Mesenchymal stem cell (in vitro differentiated cells and primary cell): ENCODE data around the gene MAP4K4.

Experiments used
- DNase-seq: peaks from one replicate; pipeline ENCODE4 v3.0.0-alpha.2; 2013
- H2AFZ ChIP-seq: one replicate; pipeline ENCODE4 v1.6.1; 2013; ENCODE audit warnings: low read depth, mild to moderate bottlenecking, control low read depth, inconsistent platforms, low read length, moderate library complexity
- H2AK5ac ChIP-seq: 2 replicates; pipeline ENCODE4 v1.6.1; 2013; ENCODE audit warnings: low read length, moderate library complexity, mild to moderate bottlenecking, inconsistent platforms; ENCODE audit not compliant: severe bottlenecking
- H2BK120ac ChIP-seq: one replicate; pipeline ENCODE4 v1.6.1; 2013; ENCODE audit warnings: low read depth, mild to moderate bottlenecking, inconsistent platforms, low read length, moderate library complexity
- H2BK12ac ChIP-seq, 2 experiments: one replicate each; pipeline ENCODE4 v1.6.1; 2013; ENCODE audit warnings: inconsistent platforms in 2 of 2, low read length in 2 of 2, mild to moderate bottlenecking in 2 of 2, moderate library complexity in 2 of 2, control low read depth in 1 of 2
- H2BK15ac ChIP-seq: one replicate; pipeline ENCODE4 v1.6.1; 2013; ENCODE audit warnings: mild to moderate bottlenecking, low read depth, inconsistent platforms; ENCODE audit not compliant: poor library complexity, severe bottlenecking
- H2BK5ac ChIP-seq: 2 replicates; pipeline ENCODE4 v1.6.1; 2013; ENCODE audit warnings: low read depth, mild to moderate bottlenecking, low read length, control low read depth, inconsistent platforms; ENCODE audit not compliant: poor library complexity, severe bottlenecking
- H3K14ac ChIP-seq, 2 experiments: one replicate each; pipeline ENCODE4 v1.6.1; 2013; ENCODE audit warnings: inconsistent platforms in 2 of 2, low read length in 2 of 2, control low read depth in 1 of 2, mild to moderate bottlenecking in 1 of 2, moderate library complexity in 1 of 2
- H3K18ac ChIP-seq, 2 experiments: one replicate each; pipeline ENCODE4 v1.6.1; 2013; ENCODE audit warnings: inconsistent platforms in 2 of 2, low read length in 2 of 2, control low read depth in 1 of 2, low read depth in 1 of 2, mild to moderate bottlenecking in 1 of 2
- H3K23ac ChIP-seq, 2 experiments: one replicate each; pipeline ENCODE4 v1.6.1; 2013; ENCODE audit warnings: inconsistent platforms in 2 of 2, low read length in 2 of 2, mild to moderate bottlenecking in 2 of 2, moderate library complexity in 2 of 2, control low read depth in 1 of 2
- H3K27ac ChIP-seq: 2 replicates; pipeline ENCODE4 v1.5.1; 2013; ENCODE audit warnings: mild to moderate bottlenecking, moderate library complexity, low read length, control low read depth, inconsistent platforms; ENCODE audit not compliant: poor library complexity, severe bottlenecking
- H3K27me3 ChIP-seq, 2 experiments: 2 replicates each; pipeline versions ENCODE4 v1.6.1 to v1.7.0; 2013; ENCODE audit warnings: low read length in 2 of 2, mild to moderate bottlenecking in 2 of 2, moderate library complexity in 2 of 2, control low read depth in 1 of 2, inconsistent platforms in 1 of 2; ENCODE audit not compliant: control insufficient read depth in 1 of 2, insufficient read depth in 1 of 2
- H3K36me3 ChIP-seq, 2 experiments: 2 replicates each; pipeline versions ENCODE4 v1.6.1 to v1.7.0; 2013; ENCODE audit warnings: low read length in 2 of 2, control low read depth in 1 of 2, inconsistent platforms in 1 of 2, low read depth in 1 of 2, mild to moderate bottlenecking in 1 of 2; ENCODE audit not compliant: insufficient read depth in 2 of 2, control insufficient read depth in 1 of 2
- H3K4ac ChIP-seq, 2 experiments: one replicate each; pipeline ENCODE4 v1.6.1; 2013; ENCODE audit warnings: inconsistent platforms in 2 of 2, low read length in 2 of 2, mild to moderate bottlenecking in 2 of 2, moderate library complexity in 2 of 2, control low read depth in 1 of 2, low read depth in 1 of 2
- H3K4me1 ChIP-seq: 2 replicates; pipeline ENCODE4 v1.6.1; 2013; ENCODE audit warnings: low read depth, low read length, control low read depth; ENCODE audit not compliant: control insufficient read depth, insufficient read depth
- H3K4me2 ChIP-seq: 2 replicates; pipeline ENCODE4 v1.6.1; 2013; ENCODE audit warnings: low read length, mild to moderate bottlenecking, inconsistent platforms; ENCODE audit not compliant: poor library complexity, severe bottlenecking
- H3K4me3 ChIP-seq, 2 experiments: 2 replicates each; pipeline versions ENCODE4 v1.5.1 to v1.7.0; 2013; ENCODE audit warnings: low read length in 2 of 2, mild to moderate bottlenecking in 2 of 2, control low read depth in 1 of 2, low read depth in 1 of 2; ENCODE audit not compliant: insufficient read depth in 1 of 2
- H3K79me1 ChIP-seq: replicated peaks from 2 replicates; pipeline ENCODE4 v1.6.1; 2013; ENCODE audit warnings: mild to moderate bottlenecking, control low read depth, low read length, inconsistent platforms; ENCODE audit not compliant: poor library complexity, severe bottlenecking
- H3K9ac ChIP-seq: 2 replicates; pipeline ENCODE4 v1.7.0; 2013; ENCODE audit warnings: mild to moderate bottlenecking, low read length, moderate library complexity
- H3K9me3 ChIP-seq: 2 replicates; pipeline ENCODE4 v1.7.0; 2013; ENCODE audit warnings: mild to moderate bottlenecking, low read length; ENCODE audit not compliant: control insufficient read depth
- H4K8ac ChIP-seq: one replicate; pipeline ENCODE4 v1.6.1; 2013; ENCODE audit warnings: inconsistent platforms, mild to moderate bottlenecking, low read length, moderate library complexity
- H4K91ac ChIP-seq: one replicate; pipeline ENCODE4 v1.6.1; 2013; ENCODE audit warnings: mild to moderate bottlenecking, low read length, inconsistent platforms
- WGBS: methylation state at CpG from one replicate; pipeline ENCODE4 v1.1.7; 2013; ENCODE audit warnings: mixed read lengths; 5-methylcytosine and 5-hydroxymethylcytosine counted together

Gene MAP4K4

DNA sequence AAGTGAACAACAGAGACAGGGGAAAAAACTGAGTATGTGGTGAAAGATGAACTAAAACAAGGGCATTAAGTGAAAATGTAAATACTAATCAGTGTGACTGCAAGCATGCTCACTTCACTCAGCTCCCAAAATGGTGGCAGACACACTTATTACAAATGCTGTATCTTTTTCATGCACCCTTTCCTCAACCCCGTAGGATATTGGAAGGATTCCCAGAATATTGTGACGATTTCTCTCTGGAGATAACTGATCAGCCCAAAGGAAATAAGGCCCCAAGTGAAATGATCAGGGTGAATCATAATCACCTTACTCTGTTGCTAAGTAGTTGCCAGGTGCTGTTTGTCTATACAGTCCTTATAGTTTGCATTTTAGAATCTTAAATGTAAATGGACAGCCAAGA, 155.3 kb downstream of the MAP4K4 start:
- no peak overlapping the region for H2AFZ ChIP-seq
- H3K4me1 ChIP-seq: no peaks in the 10 kb centered on the region
- no peaks in the 10 kb centered on the region for H3K9me3 ChIP-seq
- WGBS: 100% methylated on average over 2 of the region's 2 CpGs
- H3K4me3 ChIP-seq: no peak overlapping the region
- H2BK12ac ChIP-seq: no peak overlapping the region
- H3K18ac ChIP-seq: no peak overlapping the region
- no peak overlapping the region for H3K4ac ChIP-seq
- no peak overlapping the region for H3K4me2 ChIP-seq
- H4K8ac ChIP-seq: no peak overlapping the region
- no peak overlapping the region for H3K23ac ChIP-seq
- no peak overlapping the region for H2BK15ac ChIP-seq
- H3K27me3 ChIP-seq: no peaks in the 10 kb centered on the region
- H2AK5ac ChIP-seq: no peak overlapping the region
- H3K79me1 ChIP-seq: peaks cover 33% of the 10 kb centered on the region
- no peak for DNase-seq
- peak overlapping the region; percentile 5 for H3K9ac ChIP-seq
- H2BK5ac ChIP-seq: no peak overlapping the region
- H4K91ac ChIP-seq: no peak overlapping the region
- H3K36me3 ChIP-seq: peaks cover 14 to 100% of the 10 kb centered on the region in 2 experiments
- H3K27ac ChIP-seq: no peak overlapping the region
- H2BK120ac ChIP-seq: no peak overlapping the region
- H3K14ac ChIP-seq: no peak overlapping the region

DNA sequence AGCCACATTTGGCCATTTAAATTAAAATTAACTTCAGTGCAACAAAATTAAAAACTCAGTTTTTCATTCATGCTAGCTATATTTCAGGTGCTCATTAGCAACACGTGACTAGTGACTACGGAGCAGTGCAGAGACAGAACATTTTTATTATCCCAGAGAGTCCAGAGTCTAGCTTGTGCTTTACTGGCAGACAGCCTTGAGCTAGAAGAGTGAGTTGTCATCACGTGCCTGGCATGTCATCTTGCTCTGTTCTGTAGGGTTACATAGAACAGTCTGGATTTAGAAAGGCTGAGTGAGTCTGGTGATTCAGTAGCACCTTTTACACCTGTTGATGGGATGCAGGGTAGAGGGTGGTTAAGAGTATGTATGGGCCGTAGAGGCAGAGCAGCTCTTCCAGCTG, 157.4 kb downstream of the MAP4K4 start:
- Histone ChIP-seq H2AK5ac (no peak overlapping the region), H3K23ac (no peak overlapping the region), H3K9me3 (no peaks in the 10 kb centered on the region), H3K4me2 (no peak overlapping the region), H3K27ac (no peak overlapping the region), H2BK12ac (no peak overlapping the region), H3K14ac (peak overlapping the region in 1 of 2 experiments; percentile 28), H2AFZ (no peak overlapping the region), H3K27me3 (no peaks in the 10 kb centered on the region), H3K4me3 (no peak overlapping the region), H2BK5ac (no peak overlapping the region), H4K91ac (no peak overlapping the region), H2BK15ac (no peak overlapping the region), H4K8ac (peak overlapping the region; percentile 35), H3K18ac (no peak overlapping the region), H3K79me1 (peaks cover 34% of the 10 kb centered on the region), H2BK120ac (no peak overlapping the region), H3K4me1 (peaks cover 1% of the 10 kb centered on the region), H3K4ac (no peak overlapping the region), H3K36me3 (peaks cover 18 to 100% of the 10 kb centered on the region in 2 experiments), H3K9ac (no peak overlapping the region)
- 96% methylated on average over 4 of the region's 4 CpGs for WGBS
- no peak for DNase-seq

DNA sequence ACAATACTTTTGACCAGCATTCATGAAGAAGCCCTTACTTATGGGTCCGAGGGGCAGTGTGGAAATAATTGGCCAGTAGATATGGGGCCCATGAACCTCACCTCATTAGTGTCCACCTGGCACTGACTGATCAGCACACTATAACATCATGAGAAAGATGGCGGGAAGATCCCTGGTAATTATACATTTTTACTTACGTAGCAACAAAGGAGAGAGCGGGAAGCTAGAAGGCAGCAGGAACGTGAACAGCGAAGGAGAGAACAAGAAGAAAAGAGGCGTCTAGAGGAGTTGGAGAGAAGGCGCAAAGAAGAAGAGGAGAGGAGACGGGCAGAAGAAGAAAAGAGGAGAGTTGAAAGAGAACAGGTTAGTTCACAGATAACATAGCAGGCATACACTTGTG, 158.3 kb downstream of the MAP4K4 start:
- no peak overlapping the region for H4K8ac ChIP-seq
- H2BK12ac ChIP-seq: no peak overlapping the region
- H4K91ac ChIP-seq: no peak overlapping the region
- no peak overlapping the region for H2AFZ ChIP-seq
- no peak overlapping the region for H3K9ac ChIP-seq
- peaks cover 35% of the 10 kb centered on the region for H3K79me1 ChIP-seq
- WGBS: 99% methylated on average over 9 of the region's 9 CpGs
- H3K14ac ChIP-seq: no peak overlapping the region
- no peak for DNase-seq
- no peaks in the 10 kb centered on the region for H3K9me3 ChIP-seq
- H3K27me3 ChIP-seq: no peaks in the 10 kb centered on the region
- no peak overlapping the region for H2AK5ac ChIP-seq
- peaks cover 2% of the 10 kb centered on the region for H3K4me1 ChIP-seq
- peaks cover 23 to 100% of the 10 kb centered on the region in 2 experiments for H3K36me3 ChIP-seq
- no peak overlapping the region for H3K4me2 ChIP-seq
- no peak overlapping the region for H3K23ac ChIP-seq
- no peak overlapping the region for H3K4me3 ChIP-seq
- H3K4ac ChIP-seq: no peak overlapping the region
- no peak overlapping the region for H3K27ac ChIP-seq
- no peak overlapping the region for H3K18ac ChIP-seq
- no peak overlapping the region for H2BK120ac ChIP-seq
- no peak overlapping the region for H2BK5ac ChIP-seq
- H2BK15ac ChIP-seq: no peak overlapping the region

DNA sequence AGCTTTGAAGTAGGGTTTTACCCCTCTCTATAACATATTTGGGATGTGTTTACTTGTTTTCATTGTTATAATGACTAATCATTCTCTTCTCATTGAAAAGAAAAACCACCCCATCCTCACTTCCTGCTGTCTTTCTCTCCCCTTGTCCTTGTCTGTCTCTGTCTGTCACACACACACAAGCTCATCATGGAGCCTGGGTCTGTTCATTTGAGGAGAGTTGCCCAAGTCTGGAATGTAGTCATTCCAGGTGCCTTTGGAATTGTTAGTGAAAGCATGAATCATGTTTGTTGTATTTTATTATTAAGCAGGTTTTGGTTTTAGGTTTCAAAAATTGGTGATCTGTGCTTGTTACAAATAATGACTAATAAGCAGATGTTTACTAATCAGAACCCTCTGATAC, 160.7 kb downstream of the MAP4K4 start:
- no peaks in the 10 kb centered on the region for H3K27me3 ChIP-seq
- no peak overlapping the region for H2BK120ac ChIP-seq
- H3K4ac ChIP-seq: no peak overlapping the region
- peaks cover 26 to 99% of the 10 kb centered on the region in 2 experiments for H3K36me3 ChIP-seq
- no peak overlapping the region for H4K91ac ChIP-seq
- no peaks in the 10 kb centered on the region for H3K9me3 ChIP-seq
- no peak overlapping the region for H2AK5ac ChIP-seq
- no peak overlapping the region for H2AFZ ChIP-seq
- peaks cover 39% of the 10 kb centered on the region for H3K79me1 ChIP-seq
- no peak for DNase-seq
- H3K27ac ChIP-seq: no peak overlapping the region
- no peak overlapping the region for H2BK12ac ChIP-seq
- H2BK5ac ChIP-seq: no peak overlapping the region
- H3K4me2 ChIP-seq: no peak overlapping the region
- H3K9ac ChIP-seq: peak overlapping the region; percentile 12
- H3K14ac ChIP-seq: no peak overlapping the region
- no peak overlapping the region for H3K18ac ChIP-seq
- no peak overlapping the region for H3K23ac ChIP-seq
- H3K4me1 ChIP-seq: peaks cover 3% of the 10 kb centered on the region
- no peak overlapping the region for H2BK15ac ChIP-seq
- no peak overlapping the region for H4K8ac ChIP-seq
- H3K4me3 ChIP-seq: no peak overlapping the region
